ENCODE results near the gene GUCD1.

GUCD1 gene

GRCh38 chr22:24495365-24495675 lies 59.6 kb downstream of the GUCD1 start:
- no peak overlapping the region for H3K27ac ChIP-seq
- no peak for TF ChIP-seq CTCF (conservative IDR thresholded peaks at IDR 0.05)

GRCh38 chr22:24494528-24495364 lies 60.2 kb downstream of the GUCD1 start, which contains the start of gene UPB1:
UPB1 (plus strand) TSS chr22:24495332; CDS start chr22:24495404, 72 bp downstream.
- no peak within 1 kb of the TSS for H3K27ac ChIP-seq
- no peak for TF ChIP-seq CTCF (conservative IDR thresholded peaks at IDR 0.05)

GRCh38 chr22:24494167-24494527 lies 60.8 kb downstream of the GUCD1 start:
- no peak for TF ChIP-seq CTCF (conservative IDR thresholded peaks at IDR 0.05)
- no peak overlapping the region for H3K27ac ChIP-seq

- H3K27ac ChIP-seq, result no peak overlapping the region
- no peak for TF ChIP-seq CTCF (conservative IDR thresholded peaks at IDR 0.05)
Observed at GRCh38 chr22:24492391-24492790, 62.5 kb downstream of the GUCD1 start.

Measured in VCaP (cell line).